ENCODE measurements around the gene HOXC9. TPM values are rescaled to one million over a fixed set of nuclear protein-coding genes. Genes with fewer than 3 reads are reported as not detected.

The HOXC9 gene
- total RNA-seq, 1 donor from 2014 or later: not detected

DNA sequence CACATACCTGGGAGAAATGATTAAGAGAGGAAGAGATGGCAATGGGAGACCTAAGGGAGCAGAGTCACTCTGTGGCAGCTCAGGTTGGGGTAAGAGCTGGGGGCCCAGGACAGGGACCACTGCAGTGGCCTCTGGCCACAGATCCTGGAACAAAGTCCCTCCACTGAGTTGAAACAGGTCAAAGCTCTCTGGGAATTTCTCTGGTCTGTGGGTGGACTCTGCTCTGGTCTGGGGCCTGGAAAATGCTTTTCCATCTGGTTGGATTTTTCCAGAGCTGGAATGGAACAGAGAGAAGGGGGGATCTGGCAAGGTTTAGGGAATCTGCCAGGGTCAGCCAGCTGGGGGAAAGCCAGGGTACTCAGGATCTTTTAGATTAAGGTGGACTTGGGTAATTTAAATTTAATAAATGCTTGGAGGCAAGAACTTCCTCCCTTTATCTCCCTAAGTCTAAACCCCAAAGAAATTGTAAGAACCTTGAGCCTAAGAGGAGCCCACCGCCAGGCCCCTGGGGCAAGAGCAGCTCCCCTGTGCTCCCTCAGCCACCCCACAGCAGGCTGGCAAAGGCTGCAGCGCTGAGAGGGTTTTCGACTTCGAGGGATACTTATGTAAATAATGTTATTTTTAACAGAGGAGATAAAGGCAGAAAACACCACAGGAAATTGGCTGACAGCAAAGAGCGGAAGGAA lies 11.3 kb upstream of the HOXC9 start:
- TF ChIP-seq, protein P1, sequence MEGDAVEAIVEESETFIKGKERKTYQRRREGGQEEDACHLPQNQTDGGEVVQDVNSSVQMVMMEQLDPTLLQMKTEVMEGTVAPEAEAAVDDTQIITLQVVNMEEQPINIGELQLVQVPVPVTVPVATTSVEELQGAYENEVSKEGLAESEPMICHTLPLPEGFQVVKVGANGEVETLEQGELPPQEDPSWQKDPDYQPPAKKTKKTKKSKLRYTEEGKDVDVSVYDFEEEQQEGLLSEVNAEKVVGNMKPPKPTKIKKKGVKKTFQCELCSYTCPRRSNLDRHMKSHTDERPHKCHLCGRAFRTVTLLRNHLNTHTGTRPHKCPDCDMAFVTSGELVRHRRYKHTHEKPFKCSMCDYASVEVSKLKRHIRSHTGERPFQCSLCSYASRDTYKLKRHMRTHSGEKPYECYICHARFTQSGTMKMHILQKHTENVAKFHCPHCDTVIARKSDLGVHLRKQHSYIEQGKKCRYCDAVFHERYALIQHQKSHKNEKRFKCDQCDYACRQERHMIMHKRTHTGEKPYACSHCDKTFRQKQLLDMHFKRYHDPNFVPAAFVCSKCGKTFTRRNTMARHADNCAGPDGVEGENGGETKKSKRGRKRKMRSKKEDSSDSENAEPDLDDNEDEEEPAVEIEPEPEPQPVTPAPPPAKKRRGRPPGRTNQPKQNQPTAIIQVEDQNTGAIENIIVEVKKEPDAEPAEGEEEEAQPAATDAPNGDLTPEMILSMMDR (IDR thresholded peaks at IDR 0.05): no peak
- Mint-ChIP-seq H3K27ac (ENCODE audit: unreplicated experiment) (no peak overlapping the region), H3K27me3 (ENCODE audit: low read depth) (peaks cover 88% of the 10 kb centered on the region), H3K4me1 (ENCODE audit: low read depth) (no peaks in the 10 kb centered on the region), H3K9me3 (ENCODE audit: low read depth) (no peaks in the 10 kb centered on the region), H3K36me3 (ENCODE audit: low read depth) (peaks cover 2% of the 10 kb centered on the region), H3K4me3 (ENCODE audit: unreplicated experiment) (no peak overlapping the region)
- no peak for DNase-seq (ENCODE audit: low spot score)

DNA sequence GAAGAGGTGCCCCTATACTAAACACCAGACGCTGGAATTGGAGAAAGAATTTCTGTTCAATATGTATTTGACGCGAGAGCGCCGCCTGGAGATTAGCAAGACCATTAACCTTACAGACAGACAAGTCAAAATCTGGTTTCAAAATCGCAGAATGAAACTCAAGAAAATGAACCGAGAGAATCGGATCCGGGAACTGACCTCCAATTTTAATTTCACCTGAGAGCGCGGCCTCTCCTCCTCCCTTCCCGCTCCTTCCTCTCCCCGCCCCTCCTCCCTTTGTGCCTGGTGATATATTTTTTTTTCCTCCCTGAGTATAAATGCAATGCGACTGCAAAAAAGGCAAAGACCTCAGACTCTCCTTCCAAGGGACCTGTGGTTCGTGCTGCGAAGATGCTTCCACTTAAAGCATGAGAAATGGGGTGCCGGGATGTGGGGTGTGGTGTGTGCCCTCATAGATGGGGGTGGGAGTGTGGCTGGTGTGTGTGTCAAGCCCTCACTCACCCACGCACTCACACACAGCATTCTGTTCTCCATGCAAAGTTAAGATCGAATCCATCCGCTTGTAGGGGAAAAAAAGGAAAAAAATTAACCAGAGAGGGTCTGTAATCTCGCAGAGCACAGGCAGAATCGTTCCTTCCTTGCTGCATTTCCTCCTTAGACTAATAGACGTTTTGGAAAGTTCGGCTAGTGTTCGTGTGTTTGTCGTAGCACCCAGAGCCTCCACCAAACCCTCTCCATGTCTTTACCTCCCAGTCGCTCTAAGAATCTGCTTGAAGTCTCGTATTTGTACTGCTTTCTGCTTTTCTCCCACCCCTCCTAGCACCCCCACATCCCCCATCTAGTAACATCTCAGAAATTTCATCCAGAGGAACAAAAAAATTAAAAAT lies 10.5 kb upstream of the HOXC9 start:
- TF ChIP-seq, protein P1 (IDR thresholded peaks at IDR 0.05): peak; percentile 71
- Mint-ChIP-seq H3K36me3 (ENCODE audit: low read depth) (peaks cover 7% of the 10 kb centered on the region), H3K9me3 (ENCODE audit: low read depth) (no peaks in the 10 kb centered on the region), H3K4me3 (ENCODE audit: unreplicated experiment) (no peak overlapping the region), H3K27ac (ENCODE audit: unreplicated experiment) (no peak overlapping the region), H3K4me1 (ENCODE audit: low read depth) (peaks cover 5% of the 10 kb centered on the region), H3K27me3 (ENCODE audit: low read depth) (peaks cover 91% of the 10 kb centered on the region)
- DNase-seq (ENCODE audit: low spot score): no peak

DNA sequence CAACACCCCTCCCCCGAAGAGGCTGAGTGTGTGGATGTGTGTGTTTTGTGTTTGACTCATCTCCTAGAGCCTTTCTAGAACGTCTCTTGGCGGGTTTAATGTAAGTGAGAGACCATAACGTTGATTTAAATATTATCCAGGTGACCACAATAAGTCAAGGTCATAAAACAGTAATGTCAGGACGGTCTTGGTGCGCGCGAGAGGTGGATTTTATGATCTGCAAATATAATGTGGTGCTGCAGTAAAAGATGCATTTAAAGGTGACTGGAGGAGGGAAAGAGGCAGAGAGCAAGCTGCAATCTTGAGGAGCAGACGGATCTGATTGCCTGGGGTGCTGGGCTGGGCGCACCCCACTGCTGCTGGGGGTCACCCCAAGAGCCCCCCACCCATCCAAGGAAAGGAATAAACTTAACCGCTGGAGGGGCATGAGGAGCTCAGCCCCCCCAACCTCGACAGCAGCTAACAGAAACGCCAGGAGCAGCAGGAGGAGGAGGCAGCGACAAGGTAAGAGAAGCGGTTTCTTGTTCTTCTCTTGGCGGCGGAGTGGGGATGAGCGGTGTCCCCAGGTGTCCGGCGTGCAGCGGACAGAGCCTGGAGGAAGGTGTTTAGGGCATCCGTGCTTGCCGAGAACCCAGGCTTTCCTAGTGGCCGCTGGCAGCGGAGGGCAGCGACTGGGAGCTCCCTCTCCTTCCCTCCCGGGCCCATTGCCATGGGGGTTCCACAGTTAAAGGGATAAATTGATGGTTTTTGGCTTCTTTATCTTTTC lies 9.5 kb upstream of the HOXC9 start:
- DNase-seq (ENCODE audit: low spot score): no peak
- Mint-ChIP-seq H3K9me3 (ENCODE audit: low read depth) (no peaks in the 10 kb centered on the region), H3K27ac (ENCODE audit: unreplicated experiment) (no peak overlapping the region), H3K4me1 (ENCODE audit: low read depth) (peaks cover 13% of the 10 kb centered on the region), H3K36me3 (ENCODE audit: low read depth) (peaks cover 7% of the 10 kb centered on the region), H3K4me3 (ENCODE audit: unreplicated experiment) (no peak overlapping the region), H3K27me3 (ENCODE audit: low read depth) (peaks cover 93% of the 10 kb centered on the region)
- TF ChIP-seq, protein P1 (IDR thresholded peaks at IDR 0.05): no peak

DNA sequence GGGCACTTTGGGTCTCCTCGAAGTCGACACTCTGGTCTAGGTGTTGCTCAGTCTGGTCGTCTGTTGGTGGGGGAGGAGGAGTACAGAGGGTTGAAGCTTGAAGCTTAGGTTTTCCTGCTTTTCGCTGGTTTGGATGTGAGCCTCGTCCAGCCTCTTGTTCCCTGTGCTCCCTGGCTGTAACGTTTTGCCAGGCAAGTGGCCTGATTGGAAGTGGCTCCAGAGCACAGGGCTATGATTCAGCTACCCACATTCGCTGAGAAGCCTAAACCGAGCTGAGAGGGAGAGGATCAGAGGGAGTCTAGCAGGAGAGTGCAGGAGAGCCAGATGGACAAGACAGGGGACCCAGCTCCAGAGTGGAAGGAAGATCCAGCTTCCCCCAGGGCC lies 8.9 kb upstream of the HOXC9 start:
- Mint-ChIP-seq H3K4me1 (ENCODE audit: low read depth) (peaks cover 17% of the 10 kb centered on the region), H3K27me3 (ENCODE audit: low read depth) (peaks cover 93% of the 10 kb centered on the region), H3K27ac (ENCODE audit: unreplicated experiment) (no peak overlapping the region), H3K36me3 (ENCODE audit: low read depth) (peaks cover 7% of the 10 kb centered on the region), H3K4me3 (ENCODE audit: unreplicated experiment) (no peak overlapping the region), H3K9me3 (ENCODE audit: low read depth) (no peaks in the 10 kb centered on the region)
- TF ChIP-seq, protein P1 (IDR thresholded peaks at IDR 0.05): no peak
- DNase-seq (ENCODE audit: low spot score): no peak

DNA sequence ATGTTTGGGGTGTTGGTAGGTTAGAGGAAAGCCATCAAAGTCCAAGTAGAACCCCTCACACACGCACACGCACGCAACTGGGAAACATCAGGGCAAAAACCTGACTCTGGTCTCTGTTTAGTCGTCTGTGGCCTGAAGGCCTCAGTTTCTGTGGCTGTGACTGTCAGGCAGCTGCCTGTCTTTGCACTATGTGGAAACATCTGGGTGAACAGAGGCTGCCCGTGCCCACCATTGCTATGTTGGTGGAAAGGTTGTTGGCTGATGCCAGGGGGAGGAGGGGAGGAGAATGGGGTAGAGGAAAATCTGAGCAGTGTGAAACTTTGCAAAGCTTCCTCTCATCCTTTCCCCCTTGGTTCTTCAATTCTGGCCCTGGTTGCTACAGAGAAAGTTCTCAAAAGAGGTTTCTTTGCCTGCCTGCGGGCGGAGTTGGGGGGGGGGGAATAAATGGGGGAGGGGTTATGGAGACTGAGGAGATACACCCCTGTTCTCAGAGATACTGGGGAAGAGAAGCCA lies 7.5 kb upstream of the HOXC9 start:
- Mint-ChIP-seq H3K27ac (ENCODE audit: unreplicated experiment) (no peak overlapping the region), H3K9me3 (ENCODE audit: low read depth) (no peaks in the 10 kb centered on the region), H3K27me3 (ENCODE audit: low read depth) (peaks cover 93% of the 10 kb centered on the region), H3K4me3 (ENCODE audit: unreplicated experiment) (no peak overlapping the region), H3K36me3 (ENCODE audit: low read depth) (peaks cover 5% of the 10 kb centered on the region), H3K4me1 (ENCODE audit: low read depth) (peaks cover 17% of the 10 kb centered on the region)
- TF ChIP-seq, protein P1 (IDR thresholded peaks at IDR 0.05): no peak
- no peak for DNase-seq (ENCODE audit: low spot score)

Data from chondrocyte (in vitro differentiated cells).